GM18909 (cell line): ENCODE measurements around the gene FLNC.

Source experiments
- ATAC-seq: cut with Tn5 transposase; IDR thresholded peaks from one replicate; pipeline ENCODE4 v1.9.1; 2021; ENCODE audit warnings: mild to moderate bottlenecking; ENCODE audit not compliant: unreplicated experiment, poor library complexity

The FLNC gene

DNA sequence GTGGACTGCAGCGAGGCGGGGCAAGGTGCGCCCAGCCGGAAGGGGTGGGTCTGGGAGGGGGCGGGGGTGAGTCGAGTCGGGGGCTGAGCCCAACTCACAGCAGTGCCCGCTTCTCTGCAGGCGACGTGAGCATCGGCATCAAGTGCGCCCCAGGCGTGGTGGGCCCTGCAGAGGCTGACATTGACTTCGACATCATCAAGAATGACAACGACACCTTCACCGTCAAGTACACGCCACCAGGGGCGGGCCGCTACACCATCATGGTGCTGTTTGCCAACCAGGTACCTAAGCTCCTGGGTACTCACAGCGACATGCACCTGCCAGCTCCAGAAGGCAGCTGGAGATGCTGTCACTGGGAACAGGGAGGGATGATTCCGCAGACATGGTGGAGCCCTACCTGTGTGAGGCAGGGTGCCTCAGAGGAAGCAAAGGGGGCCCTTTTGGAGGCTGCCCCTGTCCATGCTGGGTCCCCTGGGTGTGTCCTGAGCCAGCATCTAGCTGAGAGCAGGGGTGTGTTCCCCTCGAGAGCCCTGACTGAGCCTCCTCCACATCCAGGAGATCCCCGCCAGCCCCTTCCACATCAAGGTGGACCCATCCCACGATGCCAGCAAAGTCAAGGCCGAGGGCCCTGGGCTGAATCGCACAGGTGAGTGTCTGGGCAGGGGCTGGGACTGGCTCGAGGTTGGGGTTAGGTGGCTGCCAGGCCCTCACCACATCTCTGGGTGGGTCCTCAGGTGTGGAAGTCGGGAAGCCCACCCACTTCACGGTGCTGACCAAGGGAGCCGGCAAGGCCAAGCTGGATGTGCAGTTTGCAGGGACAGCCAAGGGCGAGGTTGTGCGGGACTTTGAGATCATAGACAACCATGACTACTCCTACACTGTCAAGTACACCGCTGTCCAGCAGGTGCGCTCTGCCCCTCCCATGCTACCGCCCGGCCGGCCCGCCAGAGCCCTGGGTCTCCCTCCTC lies 12.8 kb downstream of the FLNC start:
- no peak for ATAC-seq

GRCh38 chr7:128843938-128844621 lies 13.9 kb downstream of the FLNC start:
- ATAC-seq, result no peak

- ATAC-seq, result no peak
Observed at GRCh38 chr7:128844777-128845311, 14.6 kb downstream of the FLNC start.

- ATAC-seq, result no peak
Observed at GRCh38 chr7:128845475-128845874, 15.3 kb downstream of the FLNC start.

DNA sequence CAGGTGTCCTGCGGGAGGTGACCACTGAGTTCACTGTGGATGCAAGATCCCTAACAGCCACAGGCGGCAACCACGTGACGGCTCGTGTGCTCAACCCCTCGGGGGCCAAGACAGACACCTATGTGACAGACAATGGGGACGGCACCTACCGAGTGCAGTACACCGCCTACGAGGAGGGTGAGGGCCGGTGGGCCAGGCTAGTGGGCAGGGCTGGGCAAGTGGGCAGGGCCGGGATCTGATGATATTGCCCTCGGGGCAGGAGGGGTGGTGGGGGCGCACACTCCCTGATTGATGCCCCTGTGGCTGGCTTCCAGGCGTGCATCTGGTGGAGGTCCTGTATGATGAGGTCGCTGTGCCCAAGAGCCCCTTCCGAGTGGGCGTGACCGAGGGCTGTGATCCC lies 15.8 kb downstream of the FLNC start:
- no peak for ATAC-seq

GRCh38 chr7:128846781-128847444 lies 16.7 kb downstream of the FLNC start:
- no peak for ATAC-seq

DNA sequence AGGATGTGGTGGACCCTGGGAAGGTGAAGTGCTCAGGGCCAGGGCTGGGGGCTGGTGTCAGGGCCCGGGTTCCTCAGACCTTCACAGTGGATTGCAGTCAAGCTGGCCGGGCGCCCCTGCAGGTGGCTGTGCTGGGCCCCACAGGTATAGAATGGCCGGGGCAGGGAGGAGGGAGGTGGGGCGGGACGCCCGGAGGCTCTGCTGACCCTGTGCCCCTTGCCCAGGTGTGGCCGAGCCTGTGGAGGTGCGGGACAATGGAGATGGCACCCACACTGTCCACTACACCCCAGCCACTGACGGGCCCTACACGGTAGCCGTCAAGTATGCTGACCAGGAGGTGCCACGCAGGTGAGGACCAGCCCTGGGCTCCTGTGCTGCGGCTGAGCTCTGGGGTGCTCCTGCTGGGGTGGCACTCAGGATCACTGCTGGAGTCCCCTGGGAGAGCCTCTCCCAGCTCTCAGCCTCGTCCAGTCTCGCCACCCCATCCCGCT lies 17.6 kb downstream of the FLNC start:
- ATAC-seq, result no peak

- ATAC-seq, result no peak
Observed at GRCh38 chr7:128848289-128849155, 18.3 kb downstream of the FLNC start.

DNA sequence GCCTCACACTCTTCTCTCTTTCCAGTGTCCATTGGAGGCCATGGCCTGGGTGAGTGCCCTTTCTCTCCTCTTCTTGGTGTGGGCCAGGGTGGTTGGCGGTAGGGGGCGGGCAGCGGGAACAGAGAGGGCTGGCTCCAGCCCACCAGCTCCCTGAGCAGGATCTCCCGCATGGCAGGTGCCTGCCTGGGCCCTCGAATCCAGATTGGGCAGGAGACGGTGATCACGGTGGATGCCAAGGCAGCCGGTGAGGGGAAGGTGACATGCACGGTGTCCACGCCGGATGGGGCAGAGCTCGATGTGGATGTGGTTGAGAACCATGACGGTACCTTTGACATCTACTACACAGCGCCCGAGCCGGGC lies 18.9 kb downstream of the FLNC start:
- no peak for ATAC-seq

DNA sequence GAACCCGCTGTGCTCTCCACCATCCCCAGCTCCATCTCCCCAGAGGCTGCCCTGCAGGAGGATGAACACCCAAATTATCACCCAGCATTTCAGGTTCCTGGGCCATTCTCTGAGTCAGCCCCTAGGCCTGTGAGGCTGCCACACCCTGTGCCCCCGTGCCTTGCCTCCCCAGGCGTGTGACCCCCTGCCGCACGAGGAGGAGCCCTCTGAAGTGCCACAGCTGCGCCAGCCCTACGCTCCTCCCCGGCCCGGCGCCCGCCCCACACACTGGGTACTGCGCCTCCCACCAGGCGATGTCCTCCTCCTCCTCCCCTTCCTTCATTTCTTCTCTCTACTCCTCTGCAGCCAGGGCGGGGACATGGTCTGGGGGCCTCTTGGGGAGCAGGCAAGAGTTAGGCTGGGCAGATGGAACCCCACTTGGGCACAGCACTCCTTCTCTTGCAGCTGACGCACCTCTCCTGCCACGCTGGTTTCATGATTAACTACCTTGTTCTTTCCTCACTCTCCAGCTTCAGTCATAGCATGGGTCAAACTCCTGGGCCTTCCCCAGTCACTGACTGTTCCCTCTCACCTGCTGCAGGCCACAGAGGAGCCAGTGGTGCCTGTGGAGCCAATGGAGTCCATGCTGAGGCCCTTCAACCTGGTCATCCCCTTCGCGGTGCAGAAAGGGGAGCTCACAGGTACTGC lies 19.7 kb downstream of the FLNC start:
- ATAC-seq, result no peak

- no peak for ATAC-seq
Observed at GRCh38 chr7:128852537-128853254, 22.5 kb downstream of the FLNC start.

DNA sequence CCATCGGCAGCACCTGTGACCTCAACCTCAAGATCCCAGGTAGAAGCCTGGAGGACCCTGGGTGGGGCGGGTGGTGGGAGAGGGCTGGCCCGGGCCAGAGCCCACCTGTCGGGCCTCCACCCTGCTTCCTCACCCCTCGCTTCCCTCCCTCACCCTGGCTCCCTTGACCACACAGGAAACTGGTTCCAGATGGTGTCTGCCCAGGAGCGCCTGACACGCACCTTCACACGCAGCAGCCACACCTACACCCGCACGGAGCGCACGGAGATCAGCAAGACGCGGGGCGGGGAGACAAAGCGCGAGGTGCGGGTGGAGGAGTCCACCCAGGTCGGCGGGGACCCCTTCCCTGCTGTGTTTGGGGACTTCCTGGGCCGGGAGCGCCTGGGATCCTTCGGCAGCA lies 23.6 kb downstream of the FLNC start:
- no peak for ATAC-seq

DNA sequence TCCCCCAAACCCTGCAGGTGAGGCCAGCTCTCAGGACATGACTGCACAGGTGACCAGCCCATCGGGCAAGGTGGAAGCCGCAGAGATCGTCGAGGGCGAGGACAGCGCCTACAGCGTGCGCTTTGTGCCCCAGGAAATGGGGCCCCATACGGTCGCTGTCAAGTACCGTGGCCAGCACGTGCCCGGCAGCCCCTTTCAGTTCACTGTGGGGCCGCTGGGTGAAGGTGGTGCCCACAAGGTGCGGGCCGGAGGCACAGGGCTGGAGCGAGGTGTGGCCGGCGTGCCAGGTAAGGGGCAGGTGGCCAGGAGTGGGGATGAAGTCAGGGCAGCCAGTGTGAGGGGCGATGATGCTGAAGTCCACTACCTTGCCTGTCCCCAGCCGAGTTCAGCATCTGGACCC lies 24.2 kb downstream of the FLNC start:
- no peak for ATAC-seq

GRCh38 chr7:128855559-128855958 lies 25.4 kb downstream of the FLNC start:
- ATAC-seq, result no peak

DNA sequence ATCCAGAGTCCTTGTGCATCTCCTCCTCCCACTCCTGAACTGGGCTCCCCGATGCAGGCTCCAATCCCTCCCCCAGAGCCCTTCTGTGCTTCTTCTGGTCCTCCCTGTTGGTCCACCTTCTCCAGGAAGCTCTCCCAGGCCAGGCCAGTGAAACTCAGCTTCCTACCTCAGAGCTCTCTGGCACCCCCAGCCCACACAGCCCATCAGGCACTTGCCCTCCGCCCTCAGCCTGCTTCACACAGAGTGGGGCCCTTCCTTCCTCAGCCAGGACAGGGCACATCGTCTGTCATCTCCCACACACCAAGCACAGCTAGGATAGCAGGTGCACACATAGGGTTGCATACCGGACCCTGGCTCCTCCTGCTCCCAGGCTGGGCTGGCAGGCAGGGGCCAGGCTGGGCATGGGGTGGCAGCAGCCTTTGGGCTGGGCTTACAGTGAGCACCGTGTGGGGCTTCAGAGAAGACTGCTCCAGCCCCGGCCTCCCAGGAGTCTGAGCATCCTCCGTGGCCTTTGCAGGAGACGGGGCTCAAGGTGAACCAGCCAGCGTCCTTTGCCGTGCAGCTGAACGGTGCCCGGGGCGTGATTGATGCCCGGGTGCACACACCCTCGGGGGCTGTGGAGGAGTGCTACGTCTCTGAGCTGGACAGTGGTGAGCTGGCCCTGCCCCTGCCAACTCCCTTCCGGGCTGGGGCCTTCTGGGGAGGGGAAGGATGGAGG lies 26.0 kb downstream of the FLNC start:
- ATAC-seq, result no peak

DNA sequence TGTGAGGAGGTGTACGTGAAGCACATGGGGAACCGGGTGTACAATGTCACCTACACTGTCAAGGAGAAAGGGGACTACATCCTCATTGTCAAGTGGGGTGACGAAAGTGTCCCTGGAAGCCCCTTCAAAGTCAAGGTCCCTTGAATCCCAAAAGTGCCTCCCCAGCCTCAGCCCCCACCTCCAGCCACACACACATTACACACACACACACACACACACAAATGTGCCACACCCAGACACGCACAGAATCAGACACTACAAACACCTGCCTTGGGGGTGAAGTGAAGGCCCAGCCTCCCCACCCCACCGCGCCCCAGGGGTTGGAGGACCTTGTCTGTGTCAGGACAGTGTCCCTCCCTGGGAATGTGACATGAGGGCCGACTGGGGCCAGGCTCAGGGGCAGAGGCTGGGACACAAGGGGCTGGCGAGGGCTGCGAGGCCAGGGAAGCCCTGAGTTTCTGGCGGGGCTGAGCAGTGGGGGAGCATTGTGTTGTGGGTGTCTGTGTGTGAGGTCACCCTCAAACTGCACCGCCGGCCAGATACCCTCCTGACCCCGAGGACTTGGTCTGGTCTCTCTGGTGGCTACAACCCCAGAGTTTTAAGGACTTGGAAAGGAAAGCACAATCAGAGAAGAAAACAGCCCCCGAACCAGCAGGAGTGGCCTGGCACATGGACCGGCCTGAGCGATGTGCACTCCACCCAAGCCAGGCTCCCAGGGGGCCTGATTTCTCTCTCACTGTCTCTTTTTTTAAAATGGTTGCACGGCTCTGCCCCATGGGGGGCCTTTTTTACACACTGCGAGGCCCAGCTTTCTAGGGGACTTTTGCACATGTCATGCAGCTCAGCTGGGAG lies 28.4 kb downstream of the FLNC start:
- no peak for ATAC-seq
